LNCaP clone FGC (cell line): ENCODE results near the gene SYCP2.

Source experiments
- DNase-seq: peaks from one replicate; pipeline ENCODE4 v3.0.0-alpha.2; 2011; ENCODE audit warnings: low read depth
- H3K4me3 ChIP-seq: 2 replicates; pipeline ENCODE4 v1.5.1; 2011; ENCODE audit warnings: mild to moderate bottlenecking, low read depth, low read length, control low read depth
- TF ChIP-seq, protein P1 (sequence below): IDR thresholded peaks from 2 replicates; pipeline ENCODE4 v1.5.1; 2012; ENCODE audit warnings: mild to moderate bottlenecking; ENCODE audit not compliant: control insufficient read depth, insufficient read depth; ENCODE audit errors: extremely low read depth

SYCP2 gene

DNA sequence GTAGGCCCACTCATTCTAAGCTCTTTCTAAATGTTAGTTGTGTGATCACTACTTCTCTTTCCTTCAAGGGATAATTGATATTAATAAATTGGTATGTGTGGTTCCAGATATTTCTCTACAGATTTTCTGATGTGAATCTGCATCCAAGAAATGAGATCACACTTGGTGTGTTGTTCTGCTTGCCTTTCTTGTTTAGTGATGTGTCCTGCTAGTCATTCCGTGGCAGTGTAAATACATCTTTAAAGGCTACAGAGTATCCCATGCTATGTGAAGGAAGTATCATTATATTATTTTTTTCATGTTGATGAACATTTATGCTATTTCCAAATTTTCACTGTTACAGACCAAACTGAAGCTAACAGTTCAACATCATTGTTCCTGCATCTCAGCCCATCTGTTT, 38.0 kb upstream of the SYCP2 start:
- DNase-seq = no peak
- H3K4me3 ChIP-seq = no peak overlapping the region
- TF ChIP-seq, protein P1, sequence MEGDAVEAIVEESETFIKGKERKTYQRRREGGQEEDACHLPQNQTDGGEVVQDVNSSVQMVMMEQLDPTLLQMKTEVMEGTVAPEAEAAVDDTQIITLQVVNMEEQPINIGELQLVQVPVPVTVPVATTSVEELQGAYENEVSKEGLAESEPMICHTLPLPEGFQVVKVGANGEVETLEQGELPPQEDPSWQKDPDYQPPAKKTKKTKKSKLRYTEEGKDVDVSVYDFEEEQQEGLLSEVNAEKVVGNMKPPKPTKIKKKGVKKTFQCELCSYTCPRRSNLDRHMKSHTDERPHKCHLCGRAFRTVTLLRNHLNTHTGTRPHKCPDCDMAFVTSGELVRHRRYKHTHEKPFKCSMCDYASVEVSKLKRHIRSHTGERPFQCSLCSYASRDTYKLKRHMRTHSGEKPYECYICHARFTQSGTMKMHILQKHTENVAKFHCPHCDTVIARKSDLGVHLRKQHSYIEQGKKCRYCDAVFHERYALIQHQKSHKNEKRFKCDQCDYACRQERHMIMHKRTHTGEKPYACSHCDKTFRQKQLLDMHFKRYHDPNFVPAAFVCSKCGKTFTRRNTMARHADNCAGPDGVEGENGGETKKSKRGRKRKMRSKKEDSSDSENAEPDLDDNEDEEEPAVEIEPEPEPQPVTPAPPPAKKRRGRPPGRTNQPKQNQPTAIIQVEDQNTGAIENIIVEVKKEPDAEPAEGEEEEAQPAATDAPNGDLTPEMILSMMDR = no peak

DNA sequence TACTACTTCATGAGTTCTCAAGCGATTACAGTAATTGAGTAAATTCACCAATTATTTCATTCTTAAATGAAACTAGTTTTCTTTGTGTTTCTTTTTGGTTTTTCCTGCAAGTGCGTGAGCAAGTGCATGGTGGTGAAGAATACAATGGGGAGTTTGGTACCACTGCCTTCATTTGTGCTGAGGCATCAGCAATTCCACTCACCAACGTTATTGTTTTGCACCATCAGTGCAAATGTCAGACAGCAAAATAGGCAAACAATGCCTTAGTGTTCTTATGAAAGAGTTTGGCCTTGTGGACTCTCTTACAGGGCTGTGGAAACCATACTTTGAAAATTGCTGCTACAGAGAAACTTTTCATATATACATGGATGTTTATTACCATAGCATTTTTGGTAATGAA, 33.0 kb upstream of the SYCP2 start:
- TF ChIP-seq, protein P1 = no peak

DNA sequence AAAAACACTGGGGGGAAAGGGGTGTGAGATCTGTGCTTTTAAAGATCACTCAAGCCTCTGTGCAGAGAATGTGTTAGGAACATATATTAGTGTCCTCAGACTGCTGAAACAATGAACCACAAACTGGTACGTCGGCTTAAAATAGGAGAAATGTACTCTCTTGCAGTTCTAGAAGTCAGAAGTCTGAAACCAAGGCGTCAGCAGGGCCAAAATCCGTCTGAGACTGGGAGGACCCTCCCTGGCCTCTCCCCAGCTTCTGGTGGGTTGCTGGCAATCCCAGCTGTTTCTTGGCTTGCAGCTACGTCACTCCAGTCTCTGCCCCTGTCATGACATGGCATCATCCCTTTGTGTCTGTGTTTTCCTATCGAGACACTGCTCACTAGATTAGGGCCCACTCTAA, 28.7 kb upstream of the SYCP2 start:
- TF ChIP-seq, protein P1 = no peak
- DNase-seq = no peak
- H3K4me3 ChIP-seq = no peak overlapping the region

More for the DNA sequence above, 33.0 kb upstream of the SYCP2 start:
- DNase-seq = no peak
- H3K4me3 ChIP-seq = no peak overlapping the region

DNA sequence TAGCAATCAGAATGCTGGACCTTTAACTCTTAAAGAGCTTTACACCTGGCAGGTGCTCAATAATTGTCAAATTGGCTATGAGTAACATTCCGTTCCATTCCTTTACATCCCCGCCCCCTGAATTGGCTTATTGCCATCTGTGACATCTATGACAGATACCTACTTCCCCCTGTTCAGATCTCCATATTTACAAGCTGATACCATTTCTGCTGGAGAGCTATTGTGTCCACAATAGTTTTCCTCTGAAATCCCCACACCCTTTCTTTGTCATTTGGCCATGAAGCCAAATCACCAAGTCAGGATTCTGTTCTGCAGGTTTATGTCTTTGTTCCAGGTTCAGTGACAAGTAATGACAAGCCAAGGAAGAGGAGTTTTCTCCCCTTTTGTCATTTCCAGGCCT, 28.0 kb upstream of the SYCP2 start:
- peak; percentile 67 for DNase-seq
- TF ChIP-seq, protein P1 = no peak
- peak overlapping the region; percentile 78; the same call in 1 of the 2 replicates for H3K4me3 ChIP-seq

DNA sequence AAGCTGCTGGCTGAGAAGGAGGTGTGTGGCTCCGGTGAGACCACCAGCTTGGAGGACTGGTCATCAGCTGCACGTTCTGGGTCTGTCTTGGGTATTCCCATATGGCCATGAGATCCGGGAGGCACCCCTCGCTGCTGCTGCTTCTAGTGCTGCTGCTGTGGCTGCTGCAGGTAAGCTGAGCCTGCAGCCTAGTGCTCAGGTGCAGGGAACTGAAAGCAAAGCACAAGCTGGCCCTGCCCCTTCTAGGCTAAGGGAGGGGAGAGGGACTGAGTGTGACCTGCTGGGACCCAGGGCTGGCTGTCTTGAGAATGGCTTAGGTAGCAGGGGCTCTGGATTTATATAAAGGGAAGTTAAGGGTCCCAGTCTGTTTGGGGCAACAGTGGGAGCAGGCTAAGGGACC, 25.2 kb upstream of the SYCP2 start:
- DNase-seq = no peak
- TF ChIP-seq, protein P1 = no peak
- peak overlapping the region; percentile 78 for H3K4me3 ChIP-seq

DNA sequence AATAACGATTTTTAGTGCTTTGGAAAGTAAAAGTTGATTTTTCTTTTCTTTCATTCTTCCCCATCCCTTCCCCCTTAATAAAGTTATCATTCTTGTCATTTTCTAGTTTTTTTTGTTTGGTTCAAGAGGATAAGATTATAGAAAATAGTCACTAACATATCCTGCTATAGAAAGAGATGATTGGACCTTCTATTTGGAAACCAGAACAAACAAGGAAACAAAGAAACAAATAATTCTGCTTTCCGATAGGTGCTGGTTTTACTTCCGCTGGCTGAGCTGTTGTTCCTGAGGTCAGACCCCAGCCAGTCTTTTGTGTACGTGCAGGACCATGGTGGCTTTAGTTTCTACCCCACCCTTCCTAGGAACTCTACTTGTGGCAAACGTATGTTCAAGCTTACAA, 24.7 kb upstream of the SYCP2 start, which contains the start of gene CDH26:
CDH26 (plus strand) TSS at position 301 of the 400 bp plus-strand sequence. CDS start 304 bp downstream, outside the sequence.
- peak within 1 kb of the TSS; percentile 78 for H3K4me3 ChIP-seq
- TF ChIP-seq, protein P1 = no peak
- DNase-seq = no peak

DNA sequence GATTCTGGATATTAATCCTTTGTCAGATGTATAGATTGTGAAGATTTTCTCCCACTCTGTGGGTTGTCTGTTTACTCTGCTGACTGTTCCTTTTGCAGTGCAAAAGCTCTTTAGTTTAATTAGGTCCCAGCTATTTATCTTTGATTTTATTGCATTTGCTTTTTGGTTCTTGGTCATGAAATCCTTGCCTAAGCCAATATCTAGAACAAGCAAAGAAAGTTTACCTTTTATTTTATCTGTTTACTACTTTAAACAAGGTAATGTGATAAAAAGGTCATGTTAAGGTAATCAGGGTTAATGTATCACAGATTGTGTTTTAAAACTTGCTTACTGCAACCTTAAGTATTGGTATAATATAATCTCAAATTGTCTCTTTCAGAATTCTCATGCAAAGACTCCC, 24.1 kb upstream of the SYCP2 start:
- peak; percentile 81 for DNase-seq
- H3K4me3 ChIP-seq = peak overlapping the region; percentile 78
